Measurements from ENCODE around the gene MTUS2. TPM values are rescaled to one million over a fixed set of nuclear protein-coding genes. Genes with fewer than 3 reads are reported as not detected.

Gene MTUS2
- total RNA-seq, 1 experiment from 2014 or later = 0.11 TPM

DNA sequence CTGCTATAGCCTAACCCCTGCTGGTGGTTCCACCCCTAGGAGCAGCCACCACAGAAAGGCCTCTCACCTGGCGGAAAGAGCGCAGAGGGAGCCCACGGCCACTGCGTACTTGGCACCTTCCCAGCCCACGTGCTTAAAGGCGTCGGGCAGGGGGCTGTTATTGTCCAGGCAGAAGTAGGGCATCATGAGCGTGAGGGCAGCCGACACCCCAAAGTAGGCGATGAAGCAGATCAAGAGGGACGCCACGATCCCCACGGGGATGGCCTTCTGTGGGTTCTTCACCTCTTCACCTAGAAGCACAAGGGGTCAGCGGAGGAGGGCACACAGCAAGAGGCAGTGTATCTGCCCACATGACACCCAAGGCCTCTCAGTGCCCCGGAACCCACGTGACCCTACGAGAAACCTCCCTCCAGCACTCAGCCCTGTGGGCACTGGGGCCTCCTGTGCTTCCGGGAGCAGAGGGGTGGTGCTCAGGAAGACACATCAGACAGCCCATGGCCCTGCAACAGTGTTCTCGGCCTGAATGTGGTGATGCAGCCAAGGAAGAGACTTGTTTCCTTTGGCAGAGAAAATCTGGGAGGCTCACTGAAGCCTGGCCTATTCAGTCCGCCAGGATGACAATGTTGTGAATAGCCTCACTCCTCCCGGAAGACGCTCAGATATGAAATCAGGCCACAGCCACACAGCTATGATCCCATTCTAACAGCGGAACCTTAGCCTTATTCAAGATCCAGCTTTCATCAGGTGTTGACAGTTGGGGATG lies 703.2 kb downstream of the MTUS2 start:
- DNase-seq (ENCODE audit: low spot score) = no peak
- POLR2A ChIA-PET (ENCODE audit: low non-redundant PET) = no interaction called here

GRCh38 chr13:29524176-29524575 lies 704.0 kb downstream of the MTUS2 start:
- H3K27me3 ChIP-seq (replicated peaks; ENCODE audit: insufficient read depth, low read depth, low read length, poor library complexity) = no peaks in the 10 kb centered on the region
- no TSS peak for BruUV-seq (replicated peaks)
- CTCF ChIA-PET = no interaction called here
- no peaks in the 10 kb centered on the region for H3K9me3 ChIP-seq (ENCODE audit: low read depth, low read length, poor library complexity, severe bottlenecking)
- H3K27ac ChIP-seq (ENCODE audit: low read depth, low read length, poor library complexity, severe bottlenecking) = no peak overlapping the region
- intact Hi-C loops (cut with micrococcal nuclease; ENCODE audit: unreplicated experiment) = no loop called here
- no peak for DNase-seq (ENCODE audit: low spot score)
- no peak for TF ChIP-seq EZH2 (IDR thresholded peaks at IDR 0.05; ENCODE audit: borderline replicate concordance, low read depth, low read length, poor library complexity, severe bottlenecking)
- TF ChIP-seq, protein P1, sequence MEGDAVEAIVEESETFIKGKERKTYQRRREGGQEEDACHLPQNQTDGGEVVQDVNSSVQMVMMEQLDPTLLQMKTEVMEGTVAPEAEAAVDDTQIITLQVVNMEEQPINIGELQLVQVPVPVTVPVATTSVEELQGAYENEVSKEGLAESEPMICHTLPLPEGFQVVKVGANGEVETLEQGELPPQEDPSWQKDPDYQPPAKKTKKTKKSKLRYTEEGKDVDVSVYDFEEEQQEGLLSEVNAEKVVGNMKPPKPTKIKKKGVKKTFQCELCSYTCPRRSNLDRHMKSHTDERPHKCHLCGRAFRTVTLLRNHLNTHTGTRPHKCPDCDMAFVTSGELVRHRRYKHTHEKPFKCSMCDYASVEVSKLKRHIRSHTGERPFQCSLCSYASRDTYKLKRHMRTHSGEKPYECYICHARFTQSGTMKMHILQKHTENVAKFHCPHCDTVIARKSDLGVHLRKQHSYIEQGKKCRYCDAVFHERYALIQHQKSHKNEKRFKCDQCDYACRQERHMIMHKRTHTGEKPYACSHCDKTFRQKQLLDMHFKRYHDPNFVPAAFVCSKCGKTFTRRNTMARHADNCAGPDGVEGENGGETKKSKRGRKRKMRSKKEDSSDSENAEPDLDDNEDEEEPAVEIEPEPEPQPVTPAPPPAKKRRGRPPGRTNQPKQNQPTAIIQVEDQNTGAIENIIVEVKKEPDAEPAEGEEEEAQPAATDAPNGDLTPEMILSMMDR (conservative IDR thresholded peaks at IDR 0.05; ENCODE audit: low read depth, low read length) = no peak
- POLR2A ChIA-PET (ENCODE audit: low non-redundant PET) = interaction anchor here (0.5 kb wide), 1 partner anchor 1570 kb away, joined by 3 read pairs; no protein-coding TSS in a partner anchor
- H3K36me3 ChIP-seq (ENCODE audit: insufficient read depth, low read length, poor library complexity, severe bottlenecking) = peaks cover 54% of the 10 kb centered on the region
- H3K4me1 ChIP-seq (ENCODE audit: insufficient read depth, low read length, poor library complexity, severe bottlenecking) = peaks cover 4% of the 10 kb centered on the region
- no peak overlapping the region for H3K4me3 ChIP-seq (ENCODE audit: low read depth, low read length, poor library complexity, severe bottlenecking)

More for the DNA sequence above, 703.2 kb downstream of the MTUS2 start:
- no peak for TF ChIP-seq EZH2 (IDR thresholded peaks at IDR 0.05; ENCODE audit: borderline replicate concordance, low read depth, low read length, poor library complexity, severe bottlenecking)
- TF ChIP-seq, protein P1 (conservative IDR thresholded peaks at IDR 0.05; ENCODE audit: low read depth, low read length) = no peak
- Histone ChIP-seq H3K27ac (ENCODE audit: low read depth, low read length, poor library complexity, severe bottlenecking) (no peak overlapping the region), H3K4me1 (ENCODE audit: insufficient read depth, low read length, poor library complexity, severe bottlenecking) (peaks cover 4% of the 10 kb centered on the region), H3K4me3 (ENCODE audit: low read depth, low read length, poor library complexity, severe bottlenecking) (no peak overlapping the region), H3K9me3 (ENCODE audit: low read depth, low read length, poor library complexity, severe bottlenecking) (no peaks in the 10 kb centered on the region), H3K36me3 (ENCODE audit: insufficient read depth, low read length, poor library complexity, severe bottlenecking) (peaks cover 53% of the 10 kb centered on the region), H3K27me3 (replicated peaks; ENCODE audit: insufficient read depth, low read depth, low read length, poor library complexity) (no peaks in the 10 kb centered on the region)
- BruUV-seq (replicated peaks) = no TSS peak
- CTCF ChIA-PET = interaction anchor here (0.6 kb wide), 1 partner anchor 51 kb away, joined by 3 read pairs; no protein-coding TSS in a partner anchor
- intact Hi-C loops (cut with micrococcal nuclease; ENCODE audit: unreplicated experiment) = no loop called here

DNA sequence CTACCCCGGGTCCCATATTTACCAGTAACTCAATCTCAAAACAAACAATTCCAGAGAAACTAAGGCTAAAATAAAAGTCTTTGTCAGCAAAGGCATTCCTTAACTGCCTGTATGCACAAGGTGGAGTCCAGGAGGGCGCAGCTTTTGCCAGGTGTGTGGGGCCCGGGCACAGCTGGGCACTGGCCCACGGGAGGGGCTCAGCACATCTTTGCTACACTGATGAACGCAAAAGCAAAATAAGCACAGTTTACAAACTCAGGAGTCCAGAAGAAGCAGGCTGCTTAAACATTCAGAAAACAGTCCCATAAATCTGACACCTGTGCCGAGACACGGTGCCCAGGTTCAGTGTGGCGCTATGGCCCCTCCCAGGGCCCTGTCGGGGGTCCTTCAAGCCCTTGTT lies 704.5 kb downstream of the MTUS2 start:
- no peak overlapping the region for H3K4me3 ChIP-seq (ENCODE audit: low read depth, low read length, poor library complexity, severe bottlenecking)
- H3K4me1 ChIP-seq (ENCODE audit: insufficient read depth, low read length, poor library complexity, severe bottlenecking) = peaks cover 4% of the 10 kb centered on the region
- no peaks in the 10 kb centered on the region for H3K27me3 ChIP-seq (replicated peaks; ENCODE audit: insufficient read depth, low read depth, low read length, poor library complexity)
- peaks cover 56% of the 10 kb centered on the region for H3K36me3 ChIP-seq (ENCODE audit: insufficient read depth, low read length, poor library complexity, severe bottlenecking)
- BruUV-seq (replicated peaks) = no TSS peak
- DNase-seq (ENCODE audit: low spot score) = no peak
- intact Hi-C loops (cut with micrococcal nuclease; ENCODE audit: unreplicated experiment) = no loop called here
- ChIA-PET CTCF (no interaction called here), POLR2A (ENCODE audit: low non-redundant PET) (interaction anchor here (0.5 kb wide), 1 partner anchor 1570 kb away, joined by 3 read pairs; no protein-coding TSS in a partner anchor)
- TF ChIP-seq, protein P1 (conservative IDR thresholded peaks at IDR 0.05; ENCODE audit: low read depth, low read length) = no peak
- no peak for TF ChIP-seq EZH2 (IDR thresholded peaks at IDR 0.05; ENCODE audit: borderline replicate concordance, low read depth, low read length, poor library complexity, severe bottlenecking)
- H3K9me3 ChIP-seq (ENCODE audit: low read depth, low read length, poor library complexity, severe bottlenecking) = no peaks in the 10 kb centered on the region
- H3K27ac ChIP-seq (ENCODE audit: low read depth, low read length, poor library complexity, severe bottlenecking) = no peak overlapping the region
